HG02973 (cell line): ENCODE data around the gene LSP1.

ENCODE experiments used
- ATAC-seq: cut with Tn5 transposase; IDR thresholded peaks from one replicate; pipeline ENCODE4 v1.9.1; 2021; ENCODE audit warnings: moderate library complexity; ENCODE audit not compliant: unreplicated experiment

Gene LSP1

GRCh38 chr11:1888347-1888753, 35.5 kb downstream of the LSP1 start:
- no peak for ATAC-seq

- no peak for ATAC-seq
Measured at GRCh38 chr11:1888811-1889210, 35.9 kb downstream of the LSP1 start.

GRCh38 chr11:1889224-1889930, 36.5 kb downstream of the LSP1 start:
- no peak for ATAC-seq

- no peak for ATAC-seq
Measured at GRCh38 chr11:1889941-1890855, 37.3 kb downstream of the LSP1 start.

GRCh38 chr11:1890856-1891830, 38.3 kb downstream of the LSP1 start:
- ATAC-seq: no peak

GRCh38 chr11:1891831-1892115, 38.9 kb downstream of the LSP1 start, which contains the start of gene PRR33:
Gene PRR33 (minus strand): TSS chr11:1891895. CDS start chr11:1890584, 1,311 bp downstream.
- ATAC-seq: no peak

GRCh38 chr11:1892116-1892515, 39.2 kb downstream of the LSP1 start:
- no peak for ATAC-seq

- no peak for ATAC-seq
Measured at GRCh38 chr11:1892558-1892957, 39.7 kb downstream of the LSP1 start.

- no peak for ATAC-seq
Measured at GRCh38 chr11:1893581-1894359, 40.9 kb downstream of the LSP1 start.

- no peak for ATAC-seq
Measured at GRCh38 chr11:1894759-1895158, 41.9 kb downstream of the LSP1 start.

- ATAC-seq: no peak
Measured at GRCh38 chr11:1896468-1896867, 43.6 kb downstream of the LSP1 start.

- no peak for ATAC-seq
Measured at GRCh38 chr11:1896923-1897322, 44.0 kb downstream of the LSP1 start.

- ATAC-seq: no peak
Measured at GRCh38 chr11:1899090-1899489, 46.2 kb downstream of the LSP1 start.

- no peak for ATAC-seq
Measured at GRCh38 chr11:1899686-1900085, 46.8 kb downstream of the LSP1 start.

GRCh38 chr11:1906181-1906580, 53.3 kb downstream of the LSP1 start:
- no peak for ATAC-seq

- ATAC-seq: no peak
Measured at GRCh38 chr11:1906611-1907423, 53.9 kb downstream of the LSP1 start.

- no peak for ATAC-seq
Measured at GRCh38 chr11:1908618-1909017, 55.7 kb downstream of the LSP1 start.

GRCh38 chr11:1909524-1909923, 56.6 kb downstream of the LSP1 start:
- ATAC-seq: no peak

- ATAC-seq: no peak
Measured at GRCh38 chr11:1912289-1912878, 59.5 kb downstream of the LSP1 start.
